ENCODE data around the gene CNTN4. TPM values are rescaled to one million over a fixed set of nuclear protein-coding genes. Genes with fewer than 3 reads are reported as not detected.

Gene CNTN4
- polyA plus RNA-seq, 1 experiment: not detected

- ChIA-PET CTCF (no interaction called here), POLR2A (no interaction called here)
- no peak for DNase-seq (ENCODE audit: low read depth)
- Histone ChIP-seq H3K4me3 (ENCODE audit: low read depth, low read length) (no peak overlapping the region), H3K27me3 (ENCODE audit: control insufficient read depth, insufficient read depth, low read length) (no peaks in the 10 kb centered on the region), H3K36me3 (ENCODE audit: control insufficient read depth, insufficient read depth, low read length) (no peaks in the 10 kb centered on the region)
- TF ChIP-seq, protein P1, sequence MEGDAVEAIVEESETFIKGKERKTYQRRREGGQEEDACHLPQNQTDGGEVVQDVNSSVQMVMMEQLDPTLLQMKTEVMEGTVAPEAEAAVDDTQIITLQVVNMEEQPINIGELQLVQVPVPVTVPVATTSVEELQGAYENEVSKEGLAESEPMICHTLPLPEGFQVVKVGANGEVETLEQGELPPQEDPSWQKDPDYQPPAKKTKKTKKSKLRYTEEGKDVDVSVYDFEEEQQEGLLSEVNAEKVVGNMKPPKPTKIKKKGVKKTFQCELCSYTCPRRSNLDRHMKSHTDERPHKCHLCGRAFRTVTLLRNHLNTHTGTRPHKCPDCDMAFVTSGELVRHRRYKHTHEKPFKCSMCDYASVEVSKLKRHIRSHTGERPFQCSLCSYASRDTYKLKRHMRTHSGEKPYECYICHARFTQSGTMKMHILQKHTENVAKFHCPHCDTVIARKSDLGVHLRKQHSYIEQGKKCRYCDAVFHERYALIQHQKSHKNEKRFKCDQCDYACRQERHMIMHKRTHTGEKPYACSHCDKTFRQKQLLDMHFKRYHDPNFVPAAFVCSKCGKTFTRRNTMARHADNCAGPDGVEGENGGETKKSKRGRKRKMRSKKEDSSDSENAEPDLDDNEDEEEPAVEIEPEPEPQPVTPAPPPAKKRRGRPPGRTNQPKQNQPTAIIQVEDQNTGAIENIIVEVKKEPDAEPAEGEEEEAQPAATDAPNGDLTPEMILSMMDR (IDR thresholded peaks at IDR 0.05; ENCODE audit: insufficient read depth, low read depth, low read length): no peak
Observed at GRCh38 chr3:2896308-2896939, 797.8 kb downstream of the CNTN4 start.

- Histone ChIP-seq H3K4me3 (ENCODE audit: low read depth, low read length) (no peak overlapping the region), H3K27me3 (ENCODE audit: control insufficient read depth, insufficient read depth, low read length) (no peaks in the 10 kb centered on the region), H3K36me3 (ENCODE audit: control insufficient read depth, insufficient read depth, low read length) (no peaks in the 10 kb centered on the region)
- TF ChIP-seq, protein P1 (IDR thresholded peaks at IDR 0.05; ENCODE audit: insufficient read depth, low read depth, low read length): no peak
- ChIA-PET POLR2A (no interaction called here), CTCF (no interaction called here)
- no peak for DNase-seq (ENCODE audit: low read depth)
Observed at GRCh38 chr3:2897821-2898220, 799.2 kb downstream of the CNTN4 start.

DNA sequence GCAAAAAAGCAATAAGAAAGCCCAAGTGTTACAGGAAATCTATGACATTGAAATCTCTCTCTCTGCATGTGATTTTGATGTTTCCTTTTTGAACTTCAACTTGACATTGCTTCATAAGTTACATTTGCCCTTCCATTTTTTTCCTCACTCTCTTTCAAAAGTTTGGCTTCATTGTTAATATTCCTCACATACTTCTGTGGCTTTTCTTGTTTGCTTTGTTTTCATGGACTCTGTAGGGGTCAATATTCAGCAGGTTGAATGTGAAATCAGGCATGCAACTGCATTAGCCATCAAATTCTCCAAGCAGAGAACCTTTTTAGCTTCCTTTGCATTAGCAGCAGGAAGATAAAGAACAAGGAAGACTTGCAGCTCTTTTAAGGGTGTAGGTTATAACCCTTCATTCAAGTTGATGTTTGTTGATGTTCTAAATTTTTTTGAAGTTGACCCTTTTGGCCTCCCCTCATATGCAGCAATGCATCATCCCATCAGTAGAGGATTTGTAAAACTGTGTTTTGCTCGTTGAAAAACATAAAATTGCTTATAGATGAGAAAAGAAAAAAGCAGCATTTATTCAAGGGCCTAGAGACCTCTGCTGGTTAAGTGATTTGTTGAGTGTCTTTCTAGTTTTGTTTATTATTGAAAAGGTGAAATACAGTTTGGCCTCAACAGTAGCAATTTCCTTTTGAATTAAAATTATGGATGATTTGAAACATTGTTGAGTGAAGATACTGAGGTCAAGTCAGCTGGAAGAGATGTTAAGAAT, 800.1 kb downstream of the CNTN4 start:
- no peak for DNase-seq (ENCODE audit: low read depth)
- ChIA-PET CTCF (no interaction called here), POLR2A (no interaction called here)
- TF ChIP-seq, protein P1 (IDR thresholded peaks at IDR 0.05; ENCODE audit: insufficient read depth, low read depth, low read length): no peak
- no peaks in the 10 kb centered on the region for H3K27me3 ChIP-seq (ENCODE audit: control insufficient read depth, insufficient read depth, low read length)
- no peaks in the 10 kb centered on the region for H3K36me3 ChIP-seq (ENCODE audit: control insufficient read depth, insufficient read depth, low read length)
- H3K4me3 ChIP-seq (ENCODE audit: low read depth, low read length): no peak overlapping the region

DNA sequence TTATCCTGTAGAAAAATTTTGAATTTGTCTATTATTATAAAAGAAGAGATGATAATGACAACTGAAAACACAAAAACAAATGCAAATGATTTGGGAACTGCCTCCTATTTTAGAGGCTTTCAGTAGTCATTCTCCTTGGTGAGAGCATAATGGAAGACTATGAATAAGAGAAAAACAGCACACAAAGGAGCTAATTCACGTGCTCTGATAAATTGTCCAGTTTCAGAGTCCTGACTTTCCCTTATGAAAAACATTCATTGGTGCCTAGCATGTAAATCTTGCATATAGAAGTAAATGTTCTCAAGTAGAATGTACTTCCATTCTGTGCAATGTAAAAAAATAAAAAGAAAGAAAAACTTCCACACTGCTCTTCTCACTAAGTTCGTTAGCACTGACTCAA, 805.4 kb downstream of the CNTN4 start:
- POLR2A ChIA-PET: no interaction called here
- Histone ChIP-seq H3K36me3 (ENCODE audit: control insufficient read depth, insufficient read depth, low read length) (no peaks in the 10 kb centered on the region), H3K4me3 (ENCODE audit: low read depth, low read length) (no peak overlapping the region), H3K27me3 (ENCODE audit: control insufficient read depth, insufficient read depth, low read length) (no peaks in the 10 kb centered on the region)
- no peak for DNase-seq (ENCODE audit: low read depth)
- TF ChIP-seq, protein P1 (IDR thresholded peaks at IDR 0.05; ENCODE audit: insufficient read depth, low read depth, low read length): no peak
- CTCF ChIA-PET: no interaction called here

DNA sequence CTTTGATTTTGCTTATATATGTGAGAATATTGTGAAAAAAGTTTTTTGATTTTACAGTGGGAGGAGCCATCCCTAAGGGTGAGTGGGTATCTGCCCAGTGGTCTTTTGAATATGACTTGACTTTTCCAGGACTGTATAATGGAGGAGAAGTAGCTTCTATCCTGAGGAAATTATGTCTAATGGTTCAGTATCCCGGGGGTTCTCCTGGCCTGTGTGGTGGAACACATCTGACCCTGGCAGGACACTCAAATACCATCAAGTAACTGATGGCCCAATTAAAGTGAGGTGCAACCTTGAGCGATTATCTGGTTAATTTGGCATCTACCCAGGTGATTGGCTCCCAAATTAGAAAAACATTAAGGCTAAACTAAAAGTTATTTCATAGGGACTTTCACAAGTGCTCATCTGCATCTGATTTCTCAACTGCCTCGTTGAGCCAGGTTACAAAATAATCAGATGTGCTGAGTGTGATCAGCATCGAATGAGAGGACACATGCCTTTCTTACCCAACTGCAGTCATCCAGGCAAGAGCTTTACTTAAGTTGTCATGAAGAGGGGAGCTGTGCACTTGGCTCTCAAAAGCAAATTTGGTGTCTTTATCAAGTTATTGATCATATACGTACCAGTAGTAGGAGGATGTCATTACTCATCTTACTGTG, 810.2 kb downstream of the CNTN4 start:
- TF ChIP-seq, protein P1 (IDR thresholded peaks at IDR 0.05; ENCODE audit: insufficient read depth, low read depth, low read length): no peak
- POLR2A ChIA-PET: no interaction called here
- H3K4me3 ChIP-seq (ENCODE audit: low read depth, low read length): no peak overlapping the region
- H3K27me3 ChIP-seq (ENCODE audit: control insufficient read depth, insufficient read depth, low read length): no peaks in the 10 kb centered on the region
- no peak for DNase-seq (ENCODE audit: low read depth)
- H3K36me3 ChIP-seq (ENCODE audit: control insufficient read depth, insufficient read depth, low read length): no peaks in the 10 kb centered on the region
- CTCF ChIA-PET: no interaction called here

Data from BJ (cell line).